HG03378 (cell line): ENCODE measurements around the gene ARL13B.
A peak's percentile ranks its signal among the peaks of the same experiment; 100 is the strongest.
"Not testable (repeated sequence)": the region's sequence is repeated elsewhere in the genome, so short reads cannot be mapped to it uniquely, and the experiment has no call there.

Experiments
- ATAC-seq: cut with Tn5 transposase; IDR thresholded peaks from one replicate; pipeline ENCODE4 v1.9.1; 2021; ENCODE audit warnings: mild to moderate bottlenecking, moderate library complexity; ENCODE audit not compliant: unreplicated experiment

The ARL13B gene

DNA sequence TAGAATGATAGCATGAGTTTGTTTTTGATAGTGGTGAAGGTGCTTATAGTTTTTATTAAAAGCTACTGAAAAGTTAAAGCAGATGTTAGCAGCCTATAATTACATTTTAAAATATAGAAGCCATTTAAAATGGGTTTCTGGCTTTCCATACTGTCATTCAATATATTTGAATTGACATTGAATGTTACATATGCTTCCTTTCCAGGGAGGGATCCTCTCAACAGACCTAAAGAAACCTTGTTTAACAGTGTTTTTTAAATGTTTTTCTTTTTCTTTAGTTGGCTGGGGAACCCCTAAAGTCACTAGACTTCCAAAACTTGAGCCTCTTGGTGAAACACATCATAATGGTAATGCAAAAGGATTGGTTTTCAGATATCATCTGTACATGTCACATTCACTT, 70.6 kb downstream of the ARL13B start:
- ATAC-seq: no peak

- ATAC-seq: no peak
Observed at GRCh38 chr3:94061297-94061696, 81.3 kb downstream of the ARL13B start.

GRCh38 chr3:94062513-94063404, 82.8 kb downstream of the ARL13B start, which contains the start of the genes DHFR2 and NSUN3:
Gene DHFR2, minus strand, starts transcription at chr3:94062916. Its CDS starts 1,405 bp downstream, at chr3:94061511.
Gene NSUN3, plus strand, starts transcription at chr3:94063061. Its CDS starts 66 bp downstream, at chr3:94063127.
- peak; percentile 93 for ATAC-seq

- no peak for ATAC-seq
Observed at GRCh38 chr3:94063496-94064119, 83.7 kb downstream of the ARL13B start.

DNA sequence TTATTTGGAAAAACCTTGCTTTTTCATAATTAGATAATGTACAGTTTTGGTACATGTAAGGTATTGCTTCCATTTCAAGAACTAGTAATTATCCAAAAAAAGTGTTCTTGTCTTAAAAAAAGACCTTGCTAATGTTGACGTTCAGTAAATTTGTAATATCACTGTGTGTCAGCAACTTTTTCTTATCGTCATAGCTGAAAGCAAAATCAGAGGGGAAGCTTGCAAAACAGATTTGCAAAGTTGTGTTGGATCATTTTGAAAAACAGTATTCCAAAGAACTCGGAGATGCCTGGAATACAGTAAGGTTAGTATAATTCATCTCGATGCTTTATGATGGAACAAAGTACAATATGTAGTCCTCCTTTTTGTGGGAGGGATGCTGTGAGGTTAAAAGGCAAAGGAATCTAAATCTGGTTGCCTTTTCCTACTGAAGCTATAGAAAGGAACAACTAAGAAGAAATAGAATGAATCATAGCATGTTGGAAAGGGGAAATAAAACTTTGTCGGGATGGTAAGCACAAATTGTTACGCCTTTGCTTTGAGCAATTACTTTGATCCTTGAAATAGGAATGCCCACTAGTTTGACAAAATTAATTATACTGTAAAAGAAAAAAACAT, 84.4 kb downstream of the ARL13B start:
- ATAC-seq: no peak

GRCh38 chr3:94065122-94065521, 85.2 kb downstream of the ARL13B start:
- no peak for ATAC-seq

- ATAC-seq: no peak
Observed at GRCh38 chr3:94065819-94066480, 86.0 kb downstream of the ARL13B start.

DNA sequence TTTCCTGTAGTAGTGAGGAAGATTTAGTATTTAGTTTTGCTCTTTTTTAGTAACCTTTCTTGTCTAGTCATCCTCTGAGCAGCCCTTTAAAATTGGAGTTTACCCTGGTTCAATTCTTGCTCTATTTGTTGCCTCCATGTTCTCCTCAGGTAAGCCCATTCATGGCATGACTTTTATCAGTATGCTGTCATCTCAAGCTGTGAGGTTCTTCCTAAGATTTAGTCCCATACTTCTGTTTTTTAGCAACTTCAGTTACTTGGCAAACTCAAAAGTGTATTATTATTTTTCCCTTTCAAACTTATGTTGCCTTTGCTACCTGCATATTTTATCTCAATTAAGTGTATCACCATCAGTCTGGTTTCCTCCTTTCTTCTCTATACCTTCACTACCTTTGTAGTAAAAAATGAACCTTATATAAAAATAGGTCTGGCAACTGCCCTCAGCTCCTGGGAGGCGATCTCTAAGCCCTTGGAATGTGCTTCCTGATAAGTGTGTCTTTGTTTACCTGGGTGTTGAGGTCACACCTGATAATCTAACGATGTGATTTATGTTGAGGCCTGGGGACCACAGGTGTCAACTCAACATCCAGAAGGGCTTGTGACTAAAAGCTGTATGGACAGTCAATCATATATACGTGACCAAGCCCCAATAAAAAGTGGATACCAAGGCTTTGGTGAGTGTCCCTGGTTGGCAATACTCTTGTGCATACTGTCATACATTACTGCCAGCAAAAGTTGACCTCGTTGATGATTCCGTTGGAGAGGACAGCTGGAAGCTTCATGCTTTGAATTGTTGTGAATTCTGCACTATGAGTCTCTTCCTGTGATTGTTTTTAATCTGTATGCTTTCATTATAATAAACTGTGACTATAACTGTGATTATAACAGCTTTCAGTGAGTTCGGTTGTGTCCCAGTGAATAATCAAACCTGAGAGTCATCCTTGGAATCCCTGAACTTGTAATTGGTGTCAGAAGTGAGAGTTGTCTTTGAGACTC, 86.8 kb downstream of the ARL13B start:
- ATAC-seq: no peak

DNA sequence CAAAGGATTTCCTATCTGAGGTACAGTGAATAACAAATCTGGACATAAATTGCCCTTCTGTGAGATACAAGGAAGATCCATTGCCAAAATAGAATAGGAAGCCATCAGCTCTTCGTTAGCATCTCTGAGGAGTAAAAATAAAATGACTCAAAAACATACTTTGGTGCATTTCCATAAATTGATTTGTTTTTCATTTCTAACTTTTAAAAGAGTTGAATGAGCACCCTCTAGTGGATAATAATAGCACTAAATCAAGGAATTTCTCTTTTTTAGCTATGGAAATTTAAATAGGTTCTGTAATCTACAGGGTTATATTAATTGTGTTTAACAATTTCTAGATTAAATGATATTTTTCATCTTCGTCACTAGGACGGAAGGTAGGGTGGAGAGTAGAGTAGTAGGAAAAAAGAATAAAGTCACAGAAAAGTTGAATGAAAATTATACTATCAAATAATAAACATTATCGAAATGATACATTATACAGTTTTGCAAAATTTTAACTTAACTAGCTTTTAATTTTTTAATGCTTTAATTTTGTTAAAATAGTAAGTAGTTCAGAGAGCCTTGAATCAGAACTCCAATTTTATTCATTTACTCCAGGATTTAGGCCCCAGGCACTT, 89.3 kb downstream of the ARL13B start:
- ATAC-seq: no peak

GRCh38 chr3:94070341-94070911, 90.5 kb downstream of the ARL13B start:
- peak; percentile 46 for ATAC-seq

- ATAC-seq: peak; percentile 81
Observed at GRCh38 chr3:94071713-94072284, 91.8 kb downstream of the ARL13B start.

- ATAC-seq: no peak
Observed at GRCh38 chr3:94076055-94076454, 96.1 kb downstream of the ARL13B start.

- ATAC-seq: not testable (repeated sequence)
Observed at GRCh38 chr3:94080552-94080951, 100.6 kb downstream of the ARL13B start.

GRCh38 chr3:94081884-94082283, 101.9 kb downstream of the ARL13B start:
- ATAC-seq: no peak

DNA sequence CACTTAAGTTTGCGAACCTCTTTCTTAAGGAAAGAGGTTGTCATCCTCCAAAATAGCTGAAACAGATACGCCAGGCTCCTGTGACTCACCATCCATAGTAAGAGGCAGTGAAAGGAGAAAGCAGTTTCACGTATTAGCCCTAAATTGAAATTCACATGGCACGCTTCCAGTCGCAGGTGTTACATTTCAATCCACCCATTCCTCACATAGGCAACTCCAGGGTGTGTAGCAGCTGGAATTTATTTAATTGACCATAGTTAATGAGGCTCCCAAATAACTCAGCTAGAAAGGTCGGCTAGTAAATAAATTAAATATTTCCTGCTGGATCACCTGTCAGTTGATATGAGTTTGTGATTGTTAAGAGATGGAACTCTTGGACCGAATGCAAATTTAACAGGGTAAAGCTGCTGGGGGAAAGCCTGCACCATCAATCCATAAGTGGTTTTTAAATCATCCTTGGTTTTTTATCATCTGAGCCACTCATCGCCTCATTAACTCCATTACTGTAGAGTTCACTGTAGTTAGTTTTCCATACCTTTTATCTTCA, 102.5 kb downstream of the ARL13B start:
- ATAC-seq: no peak

DNA sequence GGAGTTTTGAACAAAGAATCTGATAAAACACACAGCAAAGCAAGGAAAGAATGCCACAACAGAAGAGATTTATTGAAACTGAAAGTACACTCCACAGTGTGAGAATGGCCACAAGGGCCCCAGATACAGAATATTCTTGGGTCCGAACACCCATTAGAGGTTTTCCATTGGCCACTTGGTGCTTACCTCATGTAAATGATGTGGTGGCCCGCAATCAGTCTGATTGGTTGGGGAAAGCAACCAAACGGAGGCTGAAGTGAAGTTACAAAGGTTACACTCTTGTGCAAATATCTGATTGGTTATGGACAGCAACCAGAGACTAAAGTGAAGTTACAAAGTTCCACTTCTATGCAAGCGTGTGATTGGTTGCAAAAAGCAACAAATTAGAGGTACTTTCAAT, 103.3 kb downstream of the ARL13B start:
- peak; percentile 82 for ATAC-seq

GRCh38 chr3:94089126-94089525, 109.2 kb downstream of the ARL13B start:
- no peak for ATAC-seq

DNA sequence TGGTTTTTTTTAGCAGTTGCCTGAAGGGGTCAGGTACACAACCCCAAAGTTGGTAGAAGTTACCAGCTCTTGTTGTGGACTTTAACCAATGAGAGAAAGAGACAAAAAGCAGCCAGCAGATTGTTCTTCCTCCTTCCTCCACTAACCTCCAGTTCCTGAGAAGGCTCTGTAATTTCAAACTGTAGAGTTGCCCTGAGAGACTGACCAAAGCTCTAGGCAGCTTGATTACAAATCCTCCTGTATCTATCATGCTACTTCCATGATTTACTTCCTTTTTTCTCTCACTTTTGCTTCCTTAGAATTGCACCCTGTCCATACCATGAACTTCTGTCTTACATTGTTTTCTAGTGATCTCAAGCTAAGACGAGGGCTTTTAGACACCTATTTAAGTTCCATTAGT, 112.1 kb downstream of the ARL13B start:
- ATAC-seq: no peak
